Esophagus muscularis mucosa (tissue), 4 donors: ENCODE measurements around the gene CYP4F22. TPM values are rescaled to one million over a fixed set of nuclear protein-coding genes. Genes with fewer than 3 reads are reported as not detected.

ENCODE experiments used
- DNase-seq: peaks from one replicate; pipeline ENCODE4 v3.0.0-alpha.2; 2017; ENCODE audit errors: extremely low spot score
- H3K27ac ChIP-seq, 4 donors: fragments of 200-600 bp; sonication (generic); replicated peaks in 1 of 4; 1 replicate in 3 of 4; 2 replicates in 1 of 4; pipeline ENCODE4 v1.5.1; 2016 to 2019; ENCODE audit warnings: mild to moderate bottlenecking in 1 of 4
- H3K27me3 ChIP-seq, 4 donors: fragments of 200-600 bp; sonication (generic); one replicate each; pipeline versions ENCODE4 v1.5.1 to v1.6.0; 2016 to 2019
- H3K36me3 ChIP-seq, 4 donors: fragments of 200-600 bp; sonication (generic); one replicate each; pipeline ENCODE4 v1.5.1; 2016 to 2019
- H3K4me1 ChIP-seq, 4 donors: fragments of 200-600 bp; sonication (generic); one replicate each; pipeline ENCODE4 v1.5.1; 2016 to 2019
- H3K4me3 ChIP-seq, 4 donors: fragments of 200-600 bp; sonication (generic); 1 replicate in 2 of 4; 2 replicates in 2 of 4; pipeline ENCODE4 v1.5.1; 2016 to 2019; ENCODE audit warnings: mild to moderate bottlenecking in 4 of 4, moderate library complexity in 1 of 4
- H3K9me3 ChIP-seq, 4 donors: fragments of 200-600 bp; sonication (generic); 1 replicate in 3 of 4; 2 replicates in 1 of 4; pipeline ENCODE4 v1.5.1; 2016 to 2019
- EP300 ChIP-seq: sonication (generic); formaldehyde crosslinking; IDR thresholded peaks from one replicate; pipeline ENCODE4 v1.6.1; 2017; ENCODE audit warnings: antibody characterized with exemption
- POLR2A ChIP-seq: fragments of 450-650 bp; IDR thresholded peaks from one replicate; pipeline ENCODE4 v1.6.1; 2017; ENCODE audit warnings: antibody characterized with exemption, moderate library complexity, mild to moderate bottlenecking, low read depth
- POLR2AphosphoS5 ChIP-seq, 2 donors: sonication (generic); formaldehyde crosslinking; IDR thresholded peaks; one replicate each; pipeline ENCODE4 v1.6.1; 2017; ENCODE audit warnings: antibody characterized with exemption in 2 of 2
- WGBS: methylation state at CpG from one replicate; pipeline ENCODE4 v1.1.5; 2018; 5-methylcytosine and 5-hydroxymethylcytosine counted together
- intact Hi-C: fragments of 100-400 bp; cut with DNase I; formaldehyde crosslinking; loops from one replicate; pipeline ENCODE4 v1.15.1; 2023
- total RNA-seq, 4 donors: library from RNA; depleted of rRNA; stranded (reverse); fragments of >200 nt; gene quantifications; one replicate each; pipeline versions ENCODE4 v1.1.0 to v1.2.1, GENCODE V29; 2016
- TF ChIP-seq, protein P1 (sequence below), 3 experiments: fragments of 200-600 bp in 2 of 3; fragments of 450-650 bp in 1 of 3; sonication (generic) in 2 of 3; IDR thresholded peaks; one replicate each; pipeline ENCODE4 v1.5.1; 2017 to 2019; ENCODE audit warnings: antibody characterized with exemption in 3 of 3, mild to moderate bottlenecking in 2 of 3, moderate library complexity in 1 of 3

Gene CYP4F22
- total RNA-seq, 4 donors from 2014 or later = not detected

DNA sequence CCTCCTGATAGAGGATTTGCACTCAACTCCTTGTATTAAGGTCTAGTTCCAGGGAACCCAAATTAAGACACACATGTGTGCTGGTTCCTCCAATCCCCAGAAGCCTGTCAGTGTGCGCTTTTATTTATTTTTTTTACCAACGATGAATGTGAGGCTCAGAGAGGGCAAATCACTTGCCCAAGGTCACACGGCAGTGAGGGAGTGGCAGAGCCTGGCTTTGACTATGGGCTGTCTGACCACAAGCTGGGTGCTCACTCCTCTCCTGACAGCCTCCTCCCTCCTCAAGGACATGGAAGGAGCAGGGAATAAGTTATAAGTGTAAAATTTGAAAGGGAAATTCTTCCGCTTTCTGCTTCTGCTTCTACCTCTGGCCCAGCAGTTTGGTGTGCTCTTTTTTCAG is 48.9 kb downstream of the CYP4F22 start:
- DNase-seq = no peak
- WGBS = 82% methylated on average over 4 of the region's 4 CpGs
- Histone ChIP-seq H3K27ac (no peak overlapping the region), H3K4me3 (no peak overlapping the region), H3K9me3 (no peaks in the 10 kb centered on the region), H3K27me3 (peaks cover 0 to 62% (median 3%) of the 10 kb centered on the region in 4 donors), H3K36me3 (no peaks in the 10 kb centered on the region), H3K4me1 (peaks cover 5 to 17% (median 13%) of the 10 kb centered on the region in 4 donors)
- TF ChIP-seq POLR2AphosphoS5 (IDR thresholded peaks at IDR 0.05) (no peak), EP300 (no peak), POLR2A (no peak)
- TF ChIP-seq, protein P1, sequence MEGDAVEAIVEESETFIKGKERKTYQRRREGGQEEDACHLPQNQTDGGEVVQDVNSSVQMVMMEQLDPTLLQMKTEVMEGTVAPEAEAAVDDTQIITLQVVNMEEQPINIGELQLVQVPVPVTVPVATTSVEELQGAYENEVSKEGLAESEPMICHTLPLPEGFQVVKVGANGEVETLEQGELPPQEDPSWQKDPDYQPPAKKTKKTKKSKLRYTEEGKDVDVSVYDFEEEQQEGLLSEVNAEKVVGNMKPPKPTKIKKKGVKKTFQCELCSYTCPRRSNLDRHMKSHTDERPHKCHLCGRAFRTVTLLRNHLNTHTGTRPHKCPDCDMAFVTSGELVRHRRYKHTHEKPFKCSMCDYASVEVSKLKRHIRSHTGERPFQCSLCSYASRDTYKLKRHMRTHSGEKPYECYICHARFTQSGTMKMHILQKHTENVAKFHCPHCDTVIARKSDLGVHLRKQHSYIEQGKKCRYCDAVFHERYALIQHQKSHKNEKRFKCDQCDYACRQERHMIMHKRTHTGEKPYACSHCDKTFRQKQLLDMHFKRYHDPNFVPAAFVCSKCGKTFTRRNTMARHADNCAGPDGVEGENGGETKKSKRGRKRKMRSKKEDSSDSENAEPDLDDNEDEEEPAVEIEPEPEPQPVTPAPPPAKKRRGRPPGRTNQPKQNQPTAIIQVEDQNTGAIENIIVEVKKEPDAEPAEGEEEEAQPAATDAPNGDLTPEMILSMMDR (IDR thresholded peaks at IDR 0.05) = no peak
- intact Hi-C loops = loop anchor here (2.0 to 5.0 kb wide), 3 partner anchors 105 to 455 kb away; no protein-coding TSS in a partner anchor

DNA sequence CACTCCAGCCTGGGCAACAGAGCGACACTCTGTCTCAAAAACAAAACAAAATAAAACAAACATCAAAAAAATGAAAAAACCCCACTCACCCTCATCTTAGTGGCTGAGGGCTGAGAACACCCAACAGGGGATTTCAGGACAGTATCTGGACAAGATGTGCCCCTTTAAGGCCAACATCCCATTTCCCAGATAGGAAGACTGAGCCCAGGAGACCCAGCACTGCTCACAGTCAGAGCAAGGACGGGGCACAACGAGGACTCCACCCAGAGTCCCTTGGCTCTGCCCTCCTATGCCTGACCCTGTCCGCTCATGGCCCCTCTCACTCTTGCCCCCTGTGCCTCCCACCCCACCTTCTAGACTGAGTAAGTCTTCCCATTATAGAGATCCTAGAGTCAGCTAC is 53.8 kb downstream of the CYP4F22 start:
- intact Hi-C loops = no loop called here
- Histone ChIP-seq H3K4me1 (peaks cover 6 to 10% (median 9%) of the 10 kb centered on the region in 4 donors), H3K27me3 (peaks cover 0 to 31% (median 2%) of the 10 kb centered on the region in 4 donors), H3K4me3 (no peak overlapping the region), H3K27ac (no peak overlapping the region), H3K36me3 (no peaks in the 10 kb centered on the region), H3K9me3 (no peaks in the 10 kb centered on the region)
- 96% methylated on average over 4 of the region's 4 CpGs for WGBS
- no peak for TF ChIP-seq EP300
- no peak for TF ChIP-seq POLR2A
- TF ChIP-seq, protein P1 (IDR thresholded peaks at IDR 0.05) = no peak
- no peak for TF ChIP-seq POLR2AphosphoS5 (IDR thresholded peaks at IDR 0.05)
- no peak for DNase-seq

DNA sequence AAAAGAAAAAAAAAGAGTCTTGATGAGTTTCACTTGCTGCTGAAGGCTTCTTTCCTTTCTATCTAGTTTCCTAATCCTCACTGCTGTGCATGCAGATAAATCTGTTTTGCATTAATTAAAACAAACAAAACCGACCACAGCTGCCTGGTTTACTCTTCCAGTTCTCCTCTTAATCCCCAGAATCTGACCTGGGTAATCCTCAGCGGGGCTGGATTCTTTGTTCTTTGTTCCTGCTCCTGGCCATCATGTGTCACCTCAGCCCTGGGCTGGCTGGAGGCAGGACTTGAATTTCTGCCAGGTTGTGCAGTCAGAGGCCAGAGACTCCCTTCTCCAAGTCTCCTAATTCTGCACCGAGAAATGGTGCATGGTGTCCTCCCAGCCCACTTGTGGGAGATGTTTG is 54.5 kb downstream of the CYP4F22 start:
- Histone ChIP-seq H3K4me3 (no peak overlapping the region), H3K4me1 (peaks cover 6 to 10% (median 9%) of the 10 kb centered on the region in 4 donors), H3K9me3 (no peaks in the 10 kb centered on the region), H3K27ac (no peak overlapping the region), H3K36me3 (no peaks in the 10 kb centered on the region), H3K27me3 (peaks cover 0 to 29% (median 0%) of the 10 kb centered on the region in 4 donors)
- intact Hi-C loops = no loop called here
- no peak for DNase-seq
- TF ChIP-seq POLR2A (no peak), EP300 (no peak), POLR2AphosphoS5 (IDR thresholded peaks at IDR 0.05) (no peak)
- TF ChIP-seq, protein P1 (IDR thresholded peaks at IDR 0.05) = no peak
- 33% methylated on average over 3 of the region's 3 CpGs for WGBS

DNA sequence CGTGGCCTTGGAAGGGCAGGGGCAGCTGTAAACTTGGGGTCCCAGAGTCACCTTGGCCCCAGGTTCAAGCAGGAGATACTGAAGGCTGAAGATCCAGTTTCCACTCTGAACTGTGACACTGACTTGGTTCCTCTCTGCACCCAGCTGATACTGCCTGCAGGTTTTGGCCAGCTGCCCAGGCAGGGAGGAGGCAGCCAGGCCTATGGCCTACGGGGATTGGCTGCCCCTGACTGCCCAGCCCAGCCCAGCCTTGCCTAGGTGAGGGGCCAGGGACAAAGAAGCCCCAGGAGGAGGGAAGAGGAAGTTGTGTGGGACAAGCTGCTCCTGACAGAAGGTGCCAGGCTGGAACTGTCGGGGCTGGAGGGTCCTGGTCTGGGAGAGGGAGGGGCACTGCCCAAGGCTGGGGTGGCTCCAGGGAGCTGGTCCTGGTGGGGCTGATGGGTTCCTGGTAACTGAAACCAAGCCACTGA is 55.0 kb downstream of the CYP4F22 start:
- H3K36me3 ChIP-seq = no peaks in the 10 kb centered on the region
- peaks cover 0 to 26% (median 0%) of the 10 kb centered on the region in 4 donors for H3K27me3 ChIP-seq
- peaks cover 6 to 10% (median 9%) of the 10 kb centered on the region in 4 donors for H3K4me1 ChIP-seq
- no peak overlapping the region for H3K4me3 ChIP-seq
- H3K9me3 ChIP-seq = no peaks in the 10 kb centered on the region
- TF ChIP-seq POLR2A (no peak), POLR2AphosphoS5 (IDR thresholded peaks at IDR 0.05) (no peak), EP300 (no peak)
- TF ChIP-seq, protein P1 (IDR thresholded peaks at IDR 0.05) = no peak
- intact Hi-C loops = no loop called here
- WGBS = 20% methylated on average over 3 of the region's 3 CpGs
- H3K27ac ChIP-seq = no peak overlapping the region
- DNase-seq = no peak

DNA sequence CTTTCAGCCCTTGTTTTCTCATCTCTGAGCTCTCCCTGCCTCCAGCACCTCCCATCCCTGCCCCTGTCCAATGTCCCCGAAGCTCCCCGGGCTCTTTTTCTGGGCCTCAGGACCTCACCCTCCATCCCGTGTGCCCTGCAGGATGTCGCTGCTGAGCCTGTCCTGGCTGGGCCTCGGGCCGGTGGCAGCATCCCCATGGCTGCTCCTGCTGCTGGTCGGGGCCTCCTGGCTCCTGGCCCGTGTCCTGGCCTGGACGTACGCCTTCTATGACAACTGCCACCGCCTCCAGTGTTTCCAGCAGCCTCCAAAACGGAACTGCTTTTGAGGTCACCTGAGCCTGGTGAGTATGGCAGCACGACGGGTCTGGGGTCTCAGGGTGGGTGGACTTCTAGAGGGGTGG is 55.6 kb downstream of the CYP4F22 start:
- intact Hi-C loops = no loop called here

More for the DNA sequence above, 55.6 kb downstream of the CYP4F22 start:
- Histone ChIP-seq H3K27ac (no peak overlapping the region), H3K27me3 (peaks cover 0 to 27% (median 0%) of the 10 kb centered on the region in 4 donors), H3K4me3 (no peak overlapping the region), H3K9me3 (no peaks in the 10 kb centered on the region), H3K36me3 (no peaks in the 10 kb centered on the region), H3K4me1 (peaks cover 6 to 10% (median 9%) of the 10 kb centered on the region in 4 donors)
- WGBS = 86% methylated on average over 14 of the region's 14 CpGs
- TF ChIP-seq, protein P1 (IDR thresholded peaks at IDR 0.05) = no peak
- TF ChIP-seq POLR2A = no peak
- no peak for TF ChIP-seq POLR2AphosphoS5 (IDR thresholded peaks at IDR 0.05)
- TF ChIP-seq EP300 = no peak
- DNase-seq = no peak
